Uterus (tissue), 4 donors: ENCODE results near the gene DPP10. TPM values are rescaled to one million over a fixed set of nuclear protein-coding genes. Genes with fewer than 3 reads are reported as not detected.

Experiments
- DNase-seq, 2 donors: peaks; one replicate each; pipeline ENCODE4 v3.0.0-alpha.2; 2019 to 2020
- H3K27ac ChIP-seq, 2 donors: fragments of 200-600 bp; sonication (generic); 1 replicate in 1 of 2; 2 replicates in 1 of 2; pipeline ENCODE4 v1.5.1; 2016 to 2018
- H3K27me3 ChIP-seq, 2 donors: fragments of 200-600 bp; sonication (generic); one replicate each; pipeline ENCODE4 v1.5.1; 2018 to 2019; ENCODE audit warnings: control low read depth in 1 of 2
- H3K36me3 ChIP-seq, 2 donors: fragments of 200-600 bp; sonication (generic); one replicate each; pipeline ENCODE4 v1.5.1; 2019; ENCODE audit warnings: control low read depth in 1 of 2
- H3K4me1 ChIP-seq, 2 donors: fragments of 200-600 bp; sonication (generic); one replicate each; pipeline ENCODE4 v1.5.1; 2018 to 2019; ENCODE audit warnings: control low read depth in 1 of 2
- H3K4me3 ChIP-seq, 2 donors: fragments of 200-600 bp; sonication (generic); 1 replicate in 1 of 2; 2 replicates in 1 of 2; pipeline ENCODE4 v1.5.1; 2018 to 2019; ENCODE audit warnings: mild to moderate bottlenecking in 1 of 2
- H3K9me3 ChIP-seq, 2 donors: fragments of 200-600 bp; sonication (generic); one replicate each; pipeline ENCODE4 v1.5.1; 2019; ENCODE audit warnings: control low read depth in 1 of 2
- POLR2A ChIP-seq, 2 donors: fragments of 450-650 bp; IDR thresholded peaks; one replicate each; pipeline ENCODE4 v1.6.1; 2016; ENCODE audit warnings: antibody characterized with exemption in 2 of 2, mild to moderate bottlenecking in 1 of 2, moderate library complexity in 1 of 2
- intact Hi-C: fragments of 100-400 bp; cut with DNase I; formaldehyde crosslinking; loops from one replicate; pipeline ENCODE4 v1.15.1; 2023; ENCODE audit warnings: low total_unique reads
- total RNA-seq, 4 donors: library from RNA; depleted of rRNA in 3 of 4; stranded (reverse); fragments of >200 nt in 3 of 4; gene quantifications; one replicate each; pipeline versions ENCODE4 v1.1.0 to v1.2.4, GENCODE V29; 2014 to 2023
- TF ChIP-seq, protein P1 (sequence below), 4 experiments: fragments of 200-600 bp in 2 of 4; fragments of 450-650 bp in 2 of 4; sonication (generic) in 2 of 4; IDR thresholded peaks; one replicate each; pipeline ENCODE4 v1.5.1; 2016 to 2019; ENCODE audit warnings: antibody characterized with exemption in 4 of 4, mild to moderate bottlenecking in 2 of 4, moderate library complexity in 1 of 4
- donor health status: DM: yes; HTN: yes; CAD: no.

The DPP10 gene
- total RNA-seq, 4 donors from 2014 or later: 33.0 TPM; not detected in 3

DNA sequence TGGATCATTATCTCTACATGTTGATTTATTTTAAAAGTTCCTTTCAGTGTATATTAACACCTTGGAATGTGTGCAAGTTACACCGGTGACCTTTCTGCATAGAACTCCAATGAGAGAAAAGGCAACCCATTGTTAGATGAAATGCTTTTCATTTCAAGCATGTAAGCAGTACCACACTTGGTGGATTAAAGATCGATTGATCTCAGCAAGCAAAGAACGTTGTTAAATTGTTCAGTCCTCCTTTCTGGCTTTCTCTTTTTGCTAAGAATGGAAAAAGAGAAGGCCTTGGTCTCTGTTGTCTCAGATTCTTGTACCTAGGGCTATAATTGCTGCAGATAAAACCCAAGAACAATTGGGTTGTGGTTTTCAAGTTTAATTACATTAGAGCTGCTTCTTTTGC is 843.0 kb downstream of the DPP10 start:
- intact Hi-C loops: no loop called here
- H3K4me3 ChIP-seq: no peak overlapping the region
- no peaks in the 10 kb centered on the region for H3K4me1 ChIP-seq
- TF ChIP-seq, protein P1, sequence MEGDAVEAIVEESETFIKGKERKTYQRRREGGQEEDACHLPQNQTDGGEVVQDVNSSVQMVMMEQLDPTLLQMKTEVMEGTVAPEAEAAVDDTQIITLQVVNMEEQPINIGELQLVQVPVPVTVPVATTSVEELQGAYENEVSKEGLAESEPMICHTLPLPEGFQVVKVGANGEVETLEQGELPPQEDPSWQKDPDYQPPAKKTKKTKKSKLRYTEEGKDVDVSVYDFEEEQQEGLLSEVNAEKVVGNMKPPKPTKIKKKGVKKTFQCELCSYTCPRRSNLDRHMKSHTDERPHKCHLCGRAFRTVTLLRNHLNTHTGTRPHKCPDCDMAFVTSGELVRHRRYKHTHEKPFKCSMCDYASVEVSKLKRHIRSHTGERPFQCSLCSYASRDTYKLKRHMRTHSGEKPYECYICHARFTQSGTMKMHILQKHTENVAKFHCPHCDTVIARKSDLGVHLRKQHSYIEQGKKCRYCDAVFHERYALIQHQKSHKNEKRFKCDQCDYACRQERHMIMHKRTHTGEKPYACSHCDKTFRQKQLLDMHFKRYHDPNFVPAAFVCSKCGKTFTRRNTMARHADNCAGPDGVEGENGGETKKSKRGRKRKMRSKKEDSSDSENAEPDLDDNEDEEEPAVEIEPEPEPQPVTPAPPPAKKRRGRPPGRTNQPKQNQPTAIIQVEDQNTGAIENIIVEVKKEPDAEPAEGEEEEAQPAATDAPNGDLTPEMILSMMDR (IDR thresholded peaks at IDR 0.05): no peak
- no peak for TF ChIP-seq POLR2A (IDR thresholded peaks at IDR 0.05)
- H3K9me3 ChIP-seq: no peaks in the 10 kb centered on the region
- no peaks in the 10 kb centered on the region for H3K36me3 ChIP-seq
- H3K27me3 ChIP-seq: no peaks in the 10 kb centered on the region
- DNase-seq: no peak
- H3K27ac ChIP-seq: no peak overlapping the region

DNA sequence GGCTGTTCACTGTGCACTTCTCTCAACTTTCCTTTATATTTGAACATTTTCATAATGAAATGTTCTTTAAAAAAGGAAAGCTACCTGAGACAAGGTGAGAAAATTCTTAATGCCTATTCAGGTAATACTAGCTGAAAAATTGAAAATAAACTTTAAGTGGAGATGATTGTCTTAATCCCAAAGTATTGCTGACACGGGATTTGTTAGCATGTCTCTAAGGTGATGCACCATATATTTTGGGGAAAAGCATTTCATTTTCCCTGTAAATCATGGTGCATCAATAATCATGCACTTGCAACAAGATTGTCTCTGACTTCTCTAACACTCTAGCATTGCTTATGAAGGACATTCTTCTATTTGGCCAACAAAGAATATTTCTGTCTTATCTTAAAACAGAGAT is 848.0 kb downstream of the DPP10 start:
- Histone ChIP-seq H3K4me1 (no peaks in the 10 kb centered on the region), H3K27ac (no peak overlapping the region), H3K4me3 (no peak overlapping the region), H3K27me3 (no peaks in the 10 kb centered on the region), H3K36me3 (no peaks in the 10 kb centered on the region), H3K9me3 (no peaks in the 10 kb centered on the region)
- DNase-seq: no peak
- no peak for TF ChIP-seq POLR2A (IDR thresholded peaks at IDR 0.05)
- TF ChIP-seq, protein P1 (IDR thresholded peaks at IDR 0.05): no peak
- intact Hi-C loops: no loop called here

DNA sequence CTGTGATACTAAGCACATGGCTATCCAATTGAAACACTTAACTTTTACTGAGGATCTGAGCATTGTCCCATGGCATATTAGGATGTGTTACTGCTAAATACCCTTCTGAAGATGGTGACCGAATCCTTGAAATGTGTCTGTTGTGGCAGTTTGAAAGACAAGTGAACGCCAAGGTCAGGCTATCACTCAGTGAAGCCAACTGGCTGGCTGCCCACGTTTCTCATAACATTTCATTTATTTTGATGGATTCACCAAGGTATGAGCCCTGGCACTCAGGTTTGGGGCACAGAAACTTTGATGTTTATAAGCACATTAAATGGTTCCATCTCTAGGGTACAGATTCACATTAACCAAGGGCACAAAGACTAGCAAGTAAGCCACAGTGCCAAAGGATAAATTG is 850.3 kb downstream of the DPP10 start:
- no peaks in the 10 kb centered on the region for H3K9me3 ChIP-seq
- no peaks in the 10 kb centered on the region for H3K4me1 ChIP-seq
- intact Hi-C loops: no loop called here
- H3K27me3 ChIP-seq: no peaks in the 10 kb centered on the region
- TF ChIP-seq, protein P1 (IDR thresholded peaks at IDR 0.05): no peak
- TF ChIP-seq POLR2A (IDR thresholded peaks at IDR 0.05): no peak
- H3K27ac ChIP-seq: no peak overlapping the region
- H3K4me3 ChIP-seq: no peak overlapping the region
- DNase-seq: no peak
- no peaks in the 10 kb centered on the region for H3K36me3 ChIP-seq

DNA sequence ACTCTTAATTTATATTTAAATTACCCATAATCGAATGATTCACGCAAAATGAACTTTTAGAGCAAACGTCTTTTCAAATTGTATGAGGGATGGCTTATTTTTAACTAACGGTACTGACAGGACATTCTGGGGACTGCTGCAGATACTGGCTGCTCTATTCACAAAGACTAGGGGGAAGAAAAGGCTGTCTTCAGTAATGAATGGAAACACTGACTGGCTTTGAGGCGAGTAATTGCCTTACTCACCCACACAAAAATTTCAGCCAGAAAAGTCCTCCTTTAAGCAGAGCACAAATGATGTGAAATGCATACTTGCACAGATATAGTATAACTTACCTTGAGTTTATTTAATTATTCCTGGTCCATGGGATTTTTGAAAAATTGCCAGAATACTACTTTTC is 852.6 kb downstream of the DPP10 start:
- Histone ChIP-seq H3K27ac (no peak overlapping the region), H3K36me3 (no peaks in the 10 kb centered on the region), H3K27me3 (no peaks in the 10 kb centered on the region), H3K9me3 (no peaks in the 10 kb centered on the region), H3K4me3 (no peak overlapping the region), H3K4me1 (no peaks in the 10 kb centered on the region)
- TF ChIP-seq POLR2A (IDR thresholded peaks at IDR 0.05): no peak
- TF ChIP-seq, protein P1 (IDR thresholded peaks at IDR 0.05): no peak
- no peak for DNase-seq
- intact Hi-C loops: no loop called here

DNA sequence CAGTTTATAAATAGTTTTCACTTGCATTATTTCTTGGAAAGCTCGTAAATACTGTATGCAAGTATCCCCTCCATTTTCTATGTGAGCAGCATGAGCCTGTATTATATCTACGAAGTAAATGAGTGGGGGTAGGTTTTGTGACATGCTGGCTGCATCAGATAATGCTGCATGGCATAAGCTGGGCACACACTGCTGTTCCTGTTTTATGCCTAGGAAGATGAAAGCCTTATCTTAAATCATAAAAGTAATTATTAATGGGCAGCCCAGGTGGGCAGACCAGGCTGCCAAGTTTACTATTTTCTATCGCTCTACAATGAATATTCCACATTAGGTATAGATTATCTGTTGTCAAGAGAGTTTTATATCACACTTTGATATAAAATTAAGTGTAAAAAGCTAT is 854.6 kb downstream of the DPP10 start:
- no peak for DNase-seq
- no peaks in the 10 kb centered on the region for H3K9me3 ChIP-seq
- intact Hi-C loops: no loop called here

More for the DNA sequence above, 854.6 kb downstream of the DPP10 start:
- no peaks in the 10 kb centered on the region for H3K36me3 ChIP-seq
- no peaks in the 10 kb centered on the region for H3K4me1 ChIP-seq
- no peak overlapping the region for H3K27ac ChIP-seq
- H3K27me3 ChIP-seq: no peaks in the 10 kb centered on the region
- no peak overlapping the region for H3K4me3 ChIP-seq
- TF ChIP-seq, protein P1 (IDR thresholded peaks at IDR 0.05): no peak
- no peak for TF ChIP-seq POLR2A (IDR thresholded peaks at IDR 0.05)
